ENCODE results near the gene PCDHGB6.
"Not testable (repeated sequence)": the region's sequence is repeated elsewhere in the genome, so short reads cannot be mapped to it uniquely, and the experiment has no call there.

The PCDHGB6 gene

GRCh38 chr5:141407790-141408505, at the start of gene PCDHGB6:
TSS of gene PCDHGB6 (plus strand) at chr5:141408021. CDS start at chr5:141408203, 182 bp downstream.
- DNase-seq, result not testable (repeated sequence)

DNA sequence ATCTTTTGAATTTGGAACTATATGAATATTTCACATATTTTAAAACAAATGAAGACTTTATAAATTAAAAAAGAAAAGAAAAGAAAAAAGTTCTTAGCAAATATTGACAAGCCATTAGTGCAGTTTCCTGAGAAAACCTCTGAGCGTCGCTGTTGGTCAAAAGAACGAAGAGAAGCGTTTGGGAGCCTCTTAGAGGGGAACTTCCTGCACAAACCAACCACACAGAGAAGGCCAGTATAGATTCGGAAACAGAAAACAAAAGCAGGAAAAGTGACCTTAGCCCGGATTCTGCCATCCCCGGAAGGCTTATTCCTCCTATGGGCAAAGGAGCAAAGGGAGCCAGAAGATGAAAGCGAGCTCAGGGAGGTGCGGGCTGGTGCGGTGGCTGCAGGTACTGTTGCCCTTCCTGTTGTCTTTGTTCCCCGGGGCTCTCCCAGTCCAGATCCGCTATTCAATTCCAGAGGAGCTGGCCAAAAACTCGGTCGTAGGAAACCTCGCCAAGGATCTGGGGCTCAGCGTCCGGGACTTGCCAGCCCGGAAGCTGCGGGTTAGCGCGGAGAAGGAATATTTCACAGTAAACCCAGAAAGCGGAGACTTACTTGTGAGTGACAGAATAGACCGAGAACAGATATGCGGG, 47.9 kb upstream of the PCDHGB6 start, which contains the start of gene PCDHGB2:
PCDHGB2 (plus strand) TSS at position 205 of the 637 bp plus-strand sequence; CDS start at position 347, 142 bp downstream.
- no peak for DNase-seq

DNA sequence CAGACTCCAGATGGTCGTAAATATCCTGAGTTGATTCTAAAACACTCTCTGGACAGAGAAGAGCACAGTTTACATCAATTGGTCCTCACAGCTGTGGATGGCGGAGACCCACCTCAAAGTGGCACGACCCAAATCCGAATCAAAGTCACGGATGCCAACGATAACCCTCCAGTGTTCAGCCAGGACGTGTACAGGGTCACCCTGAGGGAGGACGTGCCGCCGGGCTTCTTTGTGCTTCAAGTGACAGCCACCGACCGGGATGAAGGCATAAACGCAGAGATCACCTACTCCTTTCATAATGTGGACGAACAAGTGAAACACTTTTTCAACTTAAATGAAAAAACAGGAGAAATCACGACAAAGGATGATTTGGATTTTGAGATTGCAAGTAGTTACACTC, 47.1 kb upstream of the PCDHGB6 start:
- DNase-seq, result no peak

- no peak for DNase-seq
Observed at GRCh38 chr5:141362719-141363118, 45.1 kb upstream of the PCDHGB6 start.

- no peak for DNase-seq
Observed at GRCh38 chr5:141363952-141364660, 43.7 kb upstream of the PCDHGB6 start, which contains the start of gene PCDHGA5. TSS of gene PCDHGA5 (plus strand) at chr5:141364162. CDS start at chr5:141364331, 169 bp downstream.

GRCh38 chr5:141366016-141366896, 41.6 kb upstream of the PCDHGB6 start:
- DNase-seq, result no peak

GRCh38 chr5:141369994-141370848, 37.6 kb upstream of the PCDHGB6 start, which contains the start of gene PCDHGB3:
TSS of gene PCDHGB3 (plus strand) at chr5:141370242. CDS start at chr5:141370395, 153 bp downstream.
- DNase-seq, result no peak

GRCh38 chr5:141371572-141372475, 36.0 kb upstream of the PCDHGB6 start:
- no peak for DNase-seq

- no peak for DNase-seq
Observed at GRCh38 chr5:141373673-141374317, 34.0 kb upstream of the PCDHGB6 start, which contains the start of gene PCDHGA6. TSS of gene PCDHGA6 (plus strand) at chr5:141373891. CDS start at chr5:141374084, 193 bp downstream.

DNA sequence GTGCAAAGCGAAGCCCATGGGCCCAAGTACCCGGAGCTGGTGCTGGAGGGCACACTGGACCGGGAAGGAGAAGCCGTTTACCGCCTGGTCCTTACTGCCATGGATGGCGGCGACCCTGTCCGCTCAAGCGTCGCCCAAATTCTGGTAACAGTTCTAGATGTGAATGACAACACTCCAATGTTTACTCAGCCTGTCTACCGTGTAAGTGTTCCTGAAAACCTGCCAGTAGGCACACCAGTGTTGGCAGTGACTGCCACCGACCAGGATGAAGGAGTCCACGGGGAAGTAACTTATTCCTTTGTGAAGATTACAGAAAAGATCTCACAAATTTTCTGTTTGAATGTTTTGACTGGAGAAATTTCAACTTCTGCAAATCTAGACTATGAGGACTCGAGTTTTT, 33.2 kb upstream of the PCDHGB6 start:
- no peak for DNase-seq

GRCh38 chr5:141375444-141376155, 32.2 kb upstream of the PCDHGB6 start:
- not testable (repeated sequence) for DNase-seq

DNA sequence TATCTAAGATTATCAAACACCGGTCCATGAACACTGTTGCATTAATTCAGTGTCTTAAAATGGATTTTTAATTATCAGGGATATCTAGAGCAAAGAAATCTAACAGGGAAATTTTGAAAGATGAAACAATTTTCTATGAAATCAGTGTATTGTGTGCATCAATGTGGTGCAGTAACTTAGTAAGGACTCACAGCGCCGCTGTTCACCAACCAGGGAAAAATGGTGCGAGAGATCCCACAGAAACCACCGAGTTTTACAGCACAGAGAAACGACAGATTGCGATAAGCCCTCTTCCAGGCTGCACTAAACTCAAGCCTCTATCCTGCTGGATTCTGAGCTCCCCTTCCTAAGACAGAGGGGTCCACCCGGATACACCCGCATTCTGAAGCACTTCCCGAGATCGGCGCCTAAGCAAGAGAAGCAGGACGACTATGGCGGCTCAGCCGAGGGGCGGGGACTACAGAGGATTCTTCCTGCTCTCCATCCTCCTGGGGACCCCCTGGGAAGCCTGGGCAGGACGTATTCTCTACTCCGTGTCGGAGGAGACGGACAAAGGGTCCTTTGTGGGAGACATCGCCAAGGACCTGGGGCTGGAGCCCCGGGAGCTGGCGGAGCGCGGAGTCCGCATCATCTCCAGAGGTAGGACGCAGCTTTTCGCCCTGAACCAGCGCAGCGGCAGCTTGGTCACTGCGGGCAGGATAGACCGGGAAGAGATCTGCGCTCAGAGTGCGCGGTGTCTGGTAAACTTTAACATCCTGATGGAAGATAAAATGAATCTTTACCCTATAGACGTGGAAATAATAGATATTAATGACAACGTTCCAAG, 25.1 kb upstream of the PCDHGB6 start, which contains the start of gene PCDHGA7:
PCDHGA7 (plus strand) TSS at position 274 of the 826 bp plus-strand sequence; CDS start at position 432, 158 bp downstream.
- no peak for DNase-seq

- DNase-seq, result no peak
Observed at GRCh38 chr5:141383345-141383744, 24.5 kb upstream of the PCDHGB6 start.

- DNase-seq, result no peak
Observed at GRCh38 chr5:141384471-141385267, 23.2 kb upstream of the PCDHGB6 start.

DNA sequence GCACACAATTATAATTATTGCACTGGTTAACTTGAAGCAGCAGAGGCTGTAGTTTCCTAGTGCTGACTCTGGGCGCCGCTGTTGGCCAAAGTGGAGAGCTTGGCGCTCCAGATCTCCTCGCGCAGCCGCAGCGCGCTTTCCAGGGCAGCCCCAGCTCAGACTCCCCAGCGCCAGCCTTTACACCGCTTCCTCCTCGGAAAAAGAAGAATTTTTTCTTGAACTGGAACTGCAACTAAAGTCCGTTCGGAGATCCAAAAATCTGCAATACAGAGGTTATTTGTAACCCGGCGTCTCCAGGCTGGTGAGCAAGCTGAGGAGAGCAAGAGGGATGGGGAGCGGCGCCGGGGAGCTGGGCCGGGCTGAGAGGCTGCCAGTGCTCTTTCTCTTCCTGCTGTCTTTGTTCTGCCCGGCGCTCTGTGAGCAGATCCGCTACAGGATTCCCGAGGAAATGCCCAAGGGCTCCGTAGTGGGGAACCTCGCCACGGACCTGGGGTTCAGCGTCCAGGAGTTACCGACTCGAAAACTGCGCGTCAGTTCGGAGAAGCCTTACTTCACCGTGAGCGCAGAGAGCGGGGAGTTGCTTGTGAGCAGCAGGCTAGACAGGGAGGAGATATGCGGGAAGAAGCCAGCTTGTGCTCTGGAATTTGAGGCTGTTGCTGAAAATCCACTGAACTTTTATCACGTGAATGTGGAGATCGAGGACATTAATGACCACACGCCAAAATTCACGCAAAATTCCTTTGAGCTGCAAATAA, 20.1 kb upstream of the PCDHGB6 start, which contains the start of gene PCDHGB4:
PCDHGB4 (plus strand) TSS at position 142 of the 755 bp plus-strand sequence; CDS start at position 329, 187 bp downstream.
- DNase-seq, result not testable (repeated sequence)

GRCh38 chr5:141388661-141389060, 19.2 kb upstream of the PCDHGB6 start:
- DNase-seq, result no peak
